IPS DF 19.7 (cell line): ENCODE results near the gene AQP12B.
"Not testable (repeated sequence)": the region's sequence is repeated elsewhere in the genome, so short reads cannot be mapped to it uniquely, and the experiment has no call there.

ENCODE experiments used
- DNase-seq: peaks from one replicate; pipeline ENCODE4 v3.0.0-alpha.2; 2013; ENCODE audit warnings: low read depth, low spot score

AQP12B gene, protein sequence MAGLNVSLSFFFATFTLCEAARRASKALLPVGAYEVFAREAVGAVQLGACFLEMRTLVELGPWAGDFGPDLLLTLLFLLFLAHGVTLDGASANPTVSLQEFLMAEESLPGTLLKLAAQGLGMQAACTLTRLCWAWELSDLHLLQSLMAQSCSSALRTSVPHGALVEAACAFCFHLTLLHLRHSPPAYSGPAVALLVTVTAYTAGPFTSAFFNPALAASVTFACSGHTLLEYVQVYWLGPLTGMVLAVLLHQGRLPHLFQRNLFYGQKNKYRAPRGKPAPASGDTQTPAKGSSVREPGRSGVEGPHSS

DNA sequence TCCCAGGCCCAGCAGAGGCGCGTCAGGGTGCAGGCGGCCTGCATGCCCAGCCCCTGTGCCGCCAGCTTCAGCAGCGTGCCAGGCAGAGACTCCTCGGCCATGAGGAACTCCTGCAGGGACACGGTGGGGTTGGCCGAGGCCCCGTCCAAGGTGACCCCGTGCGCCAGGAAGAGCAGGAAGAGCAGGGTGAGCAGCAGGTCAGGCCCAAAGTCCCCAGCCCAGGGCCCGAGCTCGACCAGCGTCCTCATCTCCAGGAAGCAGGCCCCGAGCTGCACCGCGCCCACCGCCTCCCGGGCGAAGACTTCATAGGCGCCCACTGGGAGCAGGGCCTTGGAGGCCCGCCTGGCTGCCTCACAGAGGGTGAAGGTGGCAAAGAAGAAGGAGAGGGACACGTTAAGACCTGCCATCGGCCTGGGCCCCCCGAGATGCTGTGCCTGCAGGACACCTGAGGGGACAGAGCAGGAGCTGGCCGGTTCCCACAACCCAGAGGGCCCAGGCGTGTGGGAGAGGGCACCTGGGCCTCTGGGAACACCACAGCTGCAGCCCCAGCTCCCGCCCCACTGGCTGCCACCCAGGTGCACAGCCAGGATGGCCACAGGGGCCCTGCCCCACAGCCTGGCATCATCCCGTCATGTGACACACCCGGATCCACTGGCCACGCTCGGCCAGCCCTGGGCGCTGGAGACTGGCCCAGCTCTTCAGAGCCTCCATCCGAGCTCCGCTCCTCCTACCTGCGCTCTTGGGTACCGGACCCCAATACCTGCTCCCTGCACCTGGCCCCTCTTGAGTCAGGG lies at the start of gene AQP12B:
Gene AQP12B (minus strand): TSS at position 455 of the 794 bp plus-strand sequence. CDS start 48 bp downstream, at position 407.
- not testable (repeated sequence) for DNase-seq

DNA sequence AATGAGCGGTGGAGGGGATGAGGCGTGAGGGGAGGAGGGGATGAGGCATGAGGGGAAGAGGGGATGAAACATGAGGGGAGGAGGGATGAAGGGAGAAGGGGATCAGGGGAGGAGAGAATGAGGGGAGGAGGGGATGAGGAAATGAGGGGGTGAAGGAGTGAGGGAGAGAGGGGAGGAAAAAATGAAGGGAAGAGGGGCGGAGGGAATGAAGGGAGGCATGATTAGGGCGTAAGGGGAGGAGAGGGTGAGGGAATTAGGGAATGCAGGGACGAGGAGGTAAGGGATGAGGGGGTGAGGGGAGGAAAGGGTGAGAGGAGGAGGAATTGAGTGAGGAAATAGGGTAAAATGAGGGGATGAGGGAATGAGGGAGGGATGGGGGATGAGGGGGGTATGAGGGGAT lies 49.5 kb upstream of the AQP12B start:
- no peak for DNase-seq

DNA sequence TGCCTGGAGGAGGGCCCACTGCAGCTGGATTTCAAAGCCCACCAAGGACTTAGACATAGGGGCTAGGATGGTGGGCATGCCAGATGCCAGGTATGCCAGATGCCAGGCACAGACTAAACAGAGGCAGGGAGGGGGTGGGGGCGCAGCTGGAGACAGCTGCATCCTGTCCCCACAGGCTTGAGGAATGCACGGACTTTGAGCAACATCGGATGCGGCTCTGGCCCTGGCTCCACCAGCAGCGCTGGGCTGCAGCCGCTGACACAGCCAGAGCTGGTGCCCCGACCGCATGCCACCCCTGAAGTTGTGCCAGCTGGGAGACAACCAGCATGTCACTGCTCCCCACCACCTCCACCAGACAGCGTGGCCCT lies 48.5 kb upstream of the AQP12B start:
- no peak for DNase-seq

DNA sequence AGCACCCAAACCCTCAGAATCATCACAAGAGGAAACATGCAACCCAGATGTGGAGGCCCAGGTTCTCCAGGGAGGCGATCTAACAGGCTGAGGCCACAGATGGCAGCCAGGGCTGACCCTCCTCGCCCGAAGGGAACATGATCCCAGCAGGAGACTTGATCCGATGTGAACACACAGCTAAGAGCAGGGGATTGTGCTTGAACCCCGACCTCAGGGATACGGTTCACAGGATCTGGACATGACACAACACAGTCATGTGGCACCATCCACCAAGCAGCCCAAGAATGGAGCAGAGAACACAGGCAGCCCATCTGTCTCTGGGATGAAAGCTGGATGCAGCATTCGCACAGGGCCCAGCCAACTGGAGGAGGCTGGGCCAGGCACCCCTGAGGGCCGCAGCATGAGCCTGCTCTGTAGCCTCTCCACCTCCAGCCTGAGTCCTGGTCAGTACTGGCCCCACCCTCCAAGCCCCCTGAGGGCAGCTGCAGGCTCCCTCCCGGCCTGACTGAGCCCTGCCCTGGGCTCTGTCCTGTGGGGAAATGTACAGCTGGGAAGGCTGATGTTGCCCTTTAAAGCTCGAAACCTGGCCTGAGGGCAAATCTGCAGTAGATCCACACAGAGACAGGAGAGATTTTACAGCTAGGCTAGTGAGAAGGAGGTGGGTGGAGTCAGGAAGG lies 48.0 kb upstream of the AQP12B start:
- DNase-seq: no peak

- DNase-seq: no peak
Measured at GRCh38 chr2:240728827-240729226, 46.1 kb upstream of the AQP12B start.

GRCh38 chr2:240728361-240728760 lies 45.7 kb upstream of the AQP12B start:
- no peak for DNase-seq

DNA sequence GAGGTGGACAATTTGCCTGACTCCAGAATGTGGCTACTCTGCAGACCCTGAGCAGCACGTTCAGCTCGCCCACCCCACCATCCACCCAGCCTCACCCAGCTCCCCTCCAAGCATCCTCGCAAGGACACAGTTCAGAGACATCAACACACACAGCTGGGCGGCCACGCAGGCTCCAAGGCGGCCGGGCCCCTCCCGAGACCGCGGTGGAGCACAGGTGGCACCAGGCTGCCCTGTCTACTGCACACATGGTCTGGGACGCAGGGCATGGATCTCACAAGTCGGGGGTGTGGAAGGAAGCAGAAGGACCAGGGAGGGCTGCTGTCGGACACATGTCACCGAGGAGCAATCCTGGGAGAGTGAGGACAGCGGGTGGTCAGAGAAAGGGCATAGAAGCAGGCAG lies 45.2 kb upstream of the AQP12B start:
- DNase-seq: no peak

DNA sequence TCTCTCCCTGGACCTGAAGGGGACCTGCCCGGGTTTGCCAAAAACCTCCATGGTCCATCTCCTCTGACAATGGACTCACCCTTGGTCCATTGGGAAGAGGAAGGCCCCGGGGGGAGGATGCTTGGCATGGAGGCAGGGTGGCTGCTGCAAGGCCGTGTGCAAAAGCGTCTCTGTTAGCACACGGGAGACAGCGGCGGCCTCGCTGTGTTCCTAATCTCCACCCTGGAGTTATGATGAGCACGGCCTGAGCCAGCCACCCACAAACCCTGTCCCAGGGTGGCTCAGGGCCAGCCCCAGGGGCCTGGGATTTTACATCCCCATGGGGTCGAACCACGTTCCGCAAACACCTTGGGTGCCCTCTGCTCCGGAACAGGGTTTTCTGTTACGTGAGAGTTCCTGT lies 44.8 kb upstream of the AQP12B start:
- no peak for DNase-seq

DNA sequence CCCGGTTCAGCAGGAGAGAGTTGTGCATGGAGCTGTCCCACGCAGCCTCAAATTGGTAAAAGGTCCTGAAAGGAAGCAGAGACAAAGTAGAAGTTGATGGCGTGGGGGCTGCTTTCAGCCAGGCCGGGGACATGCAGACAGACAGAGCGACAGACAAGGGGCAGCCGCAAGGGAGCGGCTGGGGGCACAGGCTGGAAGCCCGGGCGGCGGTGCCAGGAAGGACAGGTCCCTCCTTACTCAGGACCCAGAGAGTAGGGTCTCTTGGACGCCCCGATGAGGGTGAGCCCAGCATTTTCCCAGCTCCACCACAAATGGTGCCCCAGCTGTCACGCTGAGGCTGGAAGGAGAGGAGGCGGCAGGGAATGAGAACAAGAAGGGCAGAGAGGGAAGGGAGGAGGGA lies 44.2 kb upstream of the AQP12B start:
- no peak for DNase-seq

- DNase-seq: no peak
Measured at GRCh38 chr2:240725671-240726070, 43.0 kb upstream of the AQP12B start.

DNA sequence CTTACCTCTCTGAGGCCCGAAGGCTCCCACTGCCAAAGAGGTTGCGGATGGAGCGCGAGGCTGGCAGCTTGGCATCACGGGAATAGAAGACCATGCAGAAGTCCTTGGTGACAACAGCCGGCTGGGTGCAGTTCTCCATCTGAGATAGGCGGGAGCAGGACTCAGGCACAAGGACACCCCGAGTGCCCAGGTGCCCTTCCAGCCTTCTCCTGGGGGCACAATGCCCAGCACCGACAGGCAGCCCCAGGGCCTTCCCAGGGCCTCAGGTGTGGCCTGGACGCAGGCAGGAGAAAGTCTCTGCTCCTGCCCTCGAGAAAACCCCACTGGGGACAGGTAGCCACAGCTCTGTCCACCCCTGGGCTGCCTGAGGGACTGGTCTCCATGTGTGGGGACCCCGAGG lies 42.6 kb upstream of the AQP12B start:
- no peak for DNase-seq

GRCh38 chr2:240724431-240724830 lies 41.7 kb upstream of the AQP12B start:
- no peak for DNase-seq

GRCh38 chr2:240723851-240724250 lies 41.2 kb upstream of the AQP12B start:
- no peak for DNase-seq

- DNase-seq: no peak
Measured at GRCh38 chr2:240722796-240723735, 40.4 kb upstream of the AQP12B start.

- DNase-seq: no peak
Measured at GRCh38 chr2:240722376-240722775, 39.7 kb upstream of the AQP12B start.

DNA sequence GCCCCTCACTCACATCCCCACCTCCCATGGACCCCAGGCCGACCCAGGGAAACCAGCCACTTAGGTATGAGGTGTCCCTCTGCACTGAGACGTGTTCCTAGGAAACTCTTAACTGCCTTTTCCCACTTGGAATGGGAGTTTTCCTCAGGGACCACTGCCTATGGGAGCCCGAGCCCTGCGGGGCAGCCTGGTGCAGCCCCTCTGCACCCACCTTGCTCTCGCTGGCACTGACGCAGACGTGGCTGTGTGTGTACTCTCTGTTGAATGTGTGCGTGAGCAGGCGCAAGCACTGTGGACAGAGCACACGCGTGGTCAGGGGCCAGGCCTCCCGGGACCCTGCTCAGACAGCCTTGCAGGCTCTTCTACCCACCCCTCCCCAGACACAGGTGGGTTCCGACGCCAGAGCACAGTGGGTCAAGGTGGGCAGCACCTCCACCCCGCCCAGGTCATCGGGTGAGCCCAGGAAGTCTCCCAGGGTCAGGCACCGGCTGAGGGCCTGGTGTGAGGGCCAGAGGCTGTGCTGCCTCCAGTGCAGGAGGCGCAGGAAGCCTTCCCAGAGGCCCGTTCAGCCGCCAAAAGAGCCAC lies 39.0 kb upstream of the AQP12B start:
- DNase-seq: no peak

GRCh38 chr2:240720686-240721595 lies 38.3 kb upstream of the AQP12B start:
- DNase-seq: no peak

GRCh38 chr2:240719676-240720545 lies 37.2 kb upstream of the AQP12B start:
- DNase-seq: no peak

DNA sequence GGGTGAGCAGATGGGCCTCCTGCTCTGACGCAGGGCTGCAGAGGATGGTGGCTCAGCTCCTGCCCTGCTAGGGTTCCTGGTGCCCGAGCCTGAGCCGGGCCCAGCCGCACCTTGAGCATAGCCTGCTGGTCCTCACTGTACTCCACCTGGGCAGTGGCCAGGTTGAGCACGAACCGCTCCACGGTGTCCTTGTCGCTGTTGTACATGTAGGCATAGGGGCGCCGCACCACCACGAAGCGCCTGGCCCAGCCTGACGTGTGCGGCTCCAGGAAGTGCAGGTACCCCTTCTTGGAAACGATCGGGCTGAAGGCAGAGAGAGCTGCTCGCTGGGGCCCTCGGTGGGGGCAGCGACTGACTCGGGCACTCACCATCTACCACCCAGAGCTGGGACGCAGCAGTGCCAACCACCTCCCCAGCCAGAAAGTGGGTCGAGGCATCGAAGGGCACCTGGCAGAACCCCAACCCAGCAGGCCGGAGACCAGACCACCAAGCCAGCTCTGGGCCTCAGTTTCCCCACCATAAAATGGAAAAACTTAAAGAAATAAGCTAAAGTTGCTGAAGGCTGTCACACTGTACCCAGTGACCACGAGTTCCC lies 36.3 kb upstream of the AQP12B start:
- no peak for DNase-seq
